Heart left ventricle (tissue), 13 donors: ENCODE results near the gene NELL1.

Experiments used
- POLR2A ChIP-seq, 2 donors: fragments of 450-650 bp; IDR thresholded peaks; one replicate each; pipeline ENCODE4 v1.6.1; 2017; ENCODE audit warnings: antibody characterized with exemption in 2 of 2, mild to moderate bottlenecking in 2 of 2, moderate library complexity in 2 of 2
- TF ChIP-seq, protein P1 (sequence below), 12 donors: fragments of 200-600 bp; sonication (generic) in 4 of 12; IDR thresholded peaks; one replicate each; pipeline versions ENCODE4 v1.5.0 to v1.8.0; 2018 to 2022; ENCODE audit warnings: antibody characterized with exemption in 12 of 12, mild to moderate bottlenecking in 5 of 12
- donor health status: ischemic (EF 13 %, LVEDD 7.1; RV severe dilation, severe dysfunction).
- donor health status: DM: no; HTN: yes; CAD: no.
- donor health status: DM: no; HTN: no; CAD: no.
- donor health status: ischemic (EF 25% LVEDD 6.9; RV normal size, moderate dysfunction).
- donor health status: ischemic (EF 25% LVEDD 5.7; RV mildly dilated, moderate dysfunction).
- donor health status: ischemic (EF 35%, LVEDD 5.7; RV mildly dilated, moderate dysfunction).
- donor health status: nonischemic (EF 11% LVEDD 7.7; RV severe dilation, severe dysfunction).
- donor health status: DM: yes; HTN: yes; CAD: no.
- donor health status: PGD.
- donor health status: ischemic (EF 29% LVEDD 5.4; RV normal size, mild dysfunction).
- donor health status: nonischemic (EF 23%, LVEDD 6.1; RV moderate dilation, normal function).

DNA sequence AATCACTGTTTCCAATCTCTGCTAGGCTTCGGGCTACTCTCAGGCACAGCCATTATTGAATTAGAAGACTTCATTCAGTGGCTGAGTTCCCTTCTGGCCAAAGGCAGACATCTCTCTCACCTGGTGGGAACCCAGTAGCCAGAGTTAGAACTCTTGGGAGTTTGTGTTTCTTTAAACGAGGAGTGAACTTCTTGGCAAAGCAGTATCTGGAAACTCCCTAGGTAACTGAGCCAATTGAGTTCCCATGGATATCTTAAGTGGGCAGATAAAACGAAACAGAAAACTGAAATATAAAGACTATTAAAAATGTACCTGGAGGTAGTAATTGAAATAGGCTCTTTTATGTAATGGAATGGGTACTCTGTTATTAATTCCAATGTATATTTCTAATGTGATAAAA lies 125.6 kb downstream of the NELL1 start:
- TF ChIP-seq, protein P1, sequence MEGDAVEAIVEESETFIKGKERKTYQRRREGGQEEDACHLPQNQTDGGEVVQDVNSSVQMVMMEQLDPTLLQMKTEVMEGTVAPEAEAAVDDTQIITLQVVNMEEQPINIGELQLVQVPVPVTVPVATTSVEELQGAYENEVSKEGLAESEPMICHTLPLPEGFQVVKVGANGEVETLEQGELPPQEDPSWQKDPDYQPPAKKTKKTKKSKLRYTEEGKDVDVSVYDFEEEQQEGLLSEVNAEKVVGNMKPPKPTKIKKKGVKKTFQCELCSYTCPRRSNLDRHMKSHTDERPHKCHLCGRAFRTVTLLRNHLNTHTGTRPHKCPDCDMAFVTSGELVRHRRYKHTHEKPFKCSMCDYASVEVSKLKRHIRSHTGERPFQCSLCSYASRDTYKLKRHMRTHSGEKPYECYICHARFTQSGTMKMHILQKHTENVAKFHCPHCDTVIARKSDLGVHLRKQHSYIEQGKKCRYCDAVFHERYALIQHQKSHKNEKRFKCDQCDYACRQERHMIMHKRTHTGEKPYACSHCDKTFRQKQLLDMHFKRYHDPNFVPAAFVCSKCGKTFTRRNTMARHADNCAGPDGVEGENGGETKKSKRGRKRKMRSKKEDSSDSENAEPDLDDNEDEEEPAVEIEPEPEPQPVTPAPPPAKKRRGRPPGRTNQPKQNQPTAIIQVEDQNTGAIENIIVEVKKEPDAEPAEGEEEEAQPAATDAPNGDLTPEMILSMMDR (IDR thresholded peaks at IDR 0.05), result no peak
- no peak for TF ChIP-seq POLR2A (IDR thresholded peaks at IDR 0.05)
